ENCODE results near the gene UNCX.
A peak's percentile ranks its signal among the peaks of the same experiment; 100 is the strongest.
"Not testable (repeated sequence)": the region's sequence is repeated elsewhere in the genome, so short reads cannot be mapped to it uniquely, and the experiment has no call there.

The UNCX gene

DNA sequence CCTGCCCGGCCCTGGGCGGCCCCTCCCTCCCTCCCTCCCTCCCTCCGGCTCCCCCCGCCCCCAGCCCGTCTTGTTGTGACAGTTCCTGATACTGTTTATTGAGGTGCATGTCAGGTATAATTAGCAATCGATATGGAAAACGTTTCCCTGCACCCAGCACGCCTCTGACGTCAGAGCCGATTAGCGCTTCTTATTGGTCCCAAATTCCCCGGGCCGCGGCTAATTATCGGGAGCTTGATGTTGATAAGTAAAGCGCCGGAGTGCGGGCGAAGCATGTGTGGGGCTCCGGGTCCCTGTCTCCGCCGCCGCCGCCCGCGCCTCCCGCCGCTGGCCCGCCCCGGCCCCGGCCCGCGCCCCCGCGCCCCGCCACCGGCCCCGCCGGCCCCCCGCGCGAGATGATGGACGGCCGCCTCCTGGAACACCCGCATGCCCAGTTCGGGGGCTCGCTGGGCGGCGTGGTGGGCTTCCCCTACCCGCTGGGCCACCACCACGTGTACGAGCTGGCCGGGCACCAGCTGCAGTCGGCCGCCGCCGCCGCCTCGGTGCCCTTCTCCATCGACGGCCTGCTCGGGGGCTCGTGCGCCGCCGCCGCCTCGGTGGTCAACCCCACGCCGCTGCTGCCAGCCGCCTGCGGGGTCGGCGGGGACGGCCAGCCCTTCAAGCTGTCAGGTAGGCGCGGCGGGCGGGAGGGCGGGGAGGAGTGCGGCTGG lies at the start of gene UNCX:
TSS of gene UNCX (plus strand) at position 250 of the 710 bp plus-strand sequence. CDS start at position 396, 146 bp downstream.
- DNase-seq = no peak

DNA sequence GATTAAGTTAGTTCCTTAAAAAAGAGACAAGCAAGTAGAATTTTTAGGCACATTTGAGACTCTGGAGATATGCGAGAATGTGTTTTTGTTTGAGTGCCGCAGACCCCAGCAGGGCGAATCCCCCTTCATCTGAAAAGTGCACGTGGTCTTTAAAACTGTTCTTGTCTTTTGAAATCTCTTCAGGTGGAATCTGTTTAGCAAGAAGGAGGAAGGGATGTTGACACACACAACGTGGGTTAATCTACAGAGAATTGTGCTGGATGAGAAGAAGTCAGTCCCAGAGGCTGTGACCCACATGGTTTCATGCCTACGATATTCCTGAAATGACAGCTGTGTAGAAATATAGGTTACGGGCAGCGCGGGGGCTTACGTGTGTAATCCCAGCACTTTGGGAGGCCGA lies 45.5 kb upstream of the UNCX start:
- no peak for DNase-seq

GRCh38 chr7:1188720-1189294 lies 43.9 kb upstream of the UNCX start:
- DNase-seq = no peak

DNA sequence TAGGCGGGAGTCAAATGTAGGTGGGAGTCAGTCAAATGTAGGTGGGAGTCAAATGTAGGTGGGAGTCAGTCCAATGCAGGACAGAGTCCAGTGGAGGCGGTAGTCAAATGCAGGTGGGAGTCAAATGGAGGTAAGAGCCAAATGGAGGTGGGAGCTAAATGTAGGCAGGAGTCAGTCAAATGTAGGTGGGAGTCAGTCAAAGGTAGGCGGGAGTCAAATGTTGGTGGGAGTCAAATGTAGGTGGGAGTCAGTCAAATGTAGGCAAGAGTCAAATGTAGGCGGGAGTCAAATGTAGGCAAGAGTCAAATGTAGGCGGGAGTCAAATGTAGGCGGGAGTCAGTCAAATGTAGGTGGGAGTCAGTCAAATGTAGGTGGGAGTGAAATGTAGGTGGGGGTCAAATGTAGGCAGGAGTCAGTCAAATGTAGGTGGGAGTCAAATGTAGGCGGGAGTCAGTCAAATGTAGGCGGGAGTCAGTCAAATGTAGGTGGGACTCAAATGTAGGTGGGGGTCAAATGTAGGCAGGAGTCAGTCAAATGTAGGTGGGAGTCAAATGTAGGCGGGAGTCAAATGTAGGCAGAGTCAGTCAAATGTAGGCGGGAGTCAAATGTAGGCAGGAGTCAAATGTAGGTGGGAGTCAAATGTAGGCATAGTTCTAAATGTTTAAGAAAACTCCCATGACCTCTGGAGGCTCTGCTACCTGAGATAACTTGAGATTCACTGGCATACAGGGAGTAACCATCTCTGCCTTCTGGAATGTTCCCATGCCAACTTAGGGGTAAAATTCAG lies 42.5 kb upstream of the UNCX start:
- no peak for DNase-seq

GRCh38 chr7:1192171-1192676 lies 40.4 kb upstream of the UNCX start:
- peak; percentile 61 for DNase-seq

DNA sequence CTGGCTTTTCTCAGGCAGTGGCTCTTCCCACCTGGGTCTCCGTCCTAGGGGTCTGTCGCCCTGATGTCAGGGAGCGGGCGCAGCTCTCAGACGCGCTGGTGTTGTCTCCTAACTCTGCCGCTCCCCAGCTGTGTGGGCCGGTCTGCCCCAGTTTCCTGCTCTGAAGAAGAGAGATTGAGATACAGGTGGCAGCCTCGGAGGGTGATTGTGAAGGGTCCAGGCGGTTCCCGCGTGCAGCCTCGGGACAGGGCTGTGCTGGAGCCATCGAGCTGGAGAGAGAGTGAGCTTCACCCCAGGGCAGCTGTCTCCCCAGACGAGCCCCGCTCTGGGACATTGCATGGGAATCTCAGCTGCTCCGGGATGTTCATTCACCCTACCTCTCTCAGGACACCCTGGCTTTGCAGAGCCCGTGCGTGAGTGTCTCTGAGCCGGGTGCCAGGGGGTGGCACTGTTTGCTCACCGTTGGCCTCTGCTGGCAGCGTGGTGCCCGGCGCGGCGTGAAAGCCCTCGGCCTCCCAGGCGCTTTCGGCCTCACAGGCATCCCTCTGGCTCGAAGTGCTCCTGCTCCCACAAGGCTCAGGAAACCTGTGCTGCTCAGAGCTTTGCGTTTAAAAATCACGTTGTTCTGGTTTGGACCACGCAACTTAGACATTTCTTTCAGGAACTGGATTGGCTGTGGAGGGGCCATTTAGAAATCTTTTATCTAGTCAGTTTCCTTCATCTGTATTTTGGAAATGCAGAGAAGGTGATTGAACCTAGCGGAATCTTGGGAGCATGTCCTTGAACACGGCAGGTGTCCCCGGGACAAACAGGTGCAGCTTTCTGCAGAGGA lies 38.9 kb upstream of the UNCX start:
- DNase-seq = peak; percentile 15

GRCh38 chr7:1196441-1196840 lies 36.2 kb upstream of the UNCX start:
- DNase-seq = not testable (repeated sequence)

GRCh38 chr7:1196950-1197349 lies 35.7 kb upstream of the UNCX start:
- DNase-seq = no peak

- DNase-seq = peak; percentile 73
These were observed 34.6 kb upstream of the UNCX start for GRCh38 chr7:1197997-1198625.

- peak; percentile 31 for DNase-seq
These were observed 32.6 kb upstream of the UNCX start for GRCh38 chr7:1200045-1200444.

GRCh38 chr7:1201916-1202315 lies 30.8 kb upstream of the UNCX start:
- no peak for DNase-seq

DNA sequence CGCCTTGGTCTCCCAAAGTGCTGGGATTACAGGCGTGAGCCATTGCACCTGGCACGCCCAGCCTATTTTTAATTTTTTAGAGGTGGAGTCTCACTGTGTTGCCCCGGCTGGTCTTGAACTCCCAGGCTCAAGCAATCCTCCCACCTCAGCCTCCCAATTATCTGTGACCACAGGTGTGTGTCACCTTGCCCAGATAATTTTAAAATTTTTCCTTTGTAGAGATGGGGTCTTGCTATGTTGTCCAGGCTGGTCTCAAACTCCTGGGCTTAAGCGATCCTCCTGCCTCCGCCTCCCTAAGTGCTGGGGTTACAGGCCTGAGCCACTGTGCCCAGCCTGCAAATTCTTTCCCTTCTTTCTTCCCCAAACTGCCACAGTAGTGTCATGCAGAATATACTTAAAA lies 29.8 kb upstream of the UNCX start:
- not testable (repeated sequence) for DNase-seq

DNA sequence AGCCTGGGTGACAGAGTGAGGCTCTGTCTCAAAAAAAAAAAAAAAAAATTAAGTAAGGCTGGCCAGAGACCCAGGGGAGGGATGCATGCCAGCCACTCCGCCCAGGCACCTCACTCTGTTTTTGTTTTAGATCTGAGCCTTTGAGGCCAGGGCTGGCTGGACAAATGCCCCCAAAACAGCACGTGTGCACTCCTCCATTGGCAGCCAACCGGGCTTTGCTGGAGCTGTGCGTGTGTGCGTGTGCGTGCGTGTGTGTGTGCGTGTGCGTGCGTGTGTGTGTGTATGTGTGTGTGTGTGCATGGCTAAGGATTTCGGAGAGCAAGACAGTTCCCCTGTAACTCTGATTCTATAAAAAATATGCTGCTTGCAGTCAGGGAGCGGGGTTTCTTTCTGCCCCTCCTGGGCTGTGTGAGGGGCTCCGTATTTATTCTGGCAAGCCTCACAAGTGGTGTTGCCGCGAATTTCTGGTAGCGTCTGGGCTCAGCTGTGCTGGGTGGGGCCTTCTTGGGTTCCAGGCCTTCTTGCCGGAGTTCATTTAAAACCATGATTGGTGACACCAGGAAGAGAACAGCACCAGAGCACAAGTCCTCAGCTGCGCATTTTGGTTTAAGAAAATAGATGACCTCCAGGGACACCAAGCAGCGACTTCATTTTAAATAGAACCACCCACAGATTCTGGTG lies 28.1 kb upstream of the UNCX start:
- no peak for DNase-seq

- DNase-seq = not testable (repeated sequence)
These were observed 26.9 kb upstream of the UNCX start for GRCh38 chr7:1205742-1206141.

GRCh38 chr7:1209097-1209496 lies 23.6 kb upstream of the UNCX start:
- DNase-seq = no peak

DNA sequence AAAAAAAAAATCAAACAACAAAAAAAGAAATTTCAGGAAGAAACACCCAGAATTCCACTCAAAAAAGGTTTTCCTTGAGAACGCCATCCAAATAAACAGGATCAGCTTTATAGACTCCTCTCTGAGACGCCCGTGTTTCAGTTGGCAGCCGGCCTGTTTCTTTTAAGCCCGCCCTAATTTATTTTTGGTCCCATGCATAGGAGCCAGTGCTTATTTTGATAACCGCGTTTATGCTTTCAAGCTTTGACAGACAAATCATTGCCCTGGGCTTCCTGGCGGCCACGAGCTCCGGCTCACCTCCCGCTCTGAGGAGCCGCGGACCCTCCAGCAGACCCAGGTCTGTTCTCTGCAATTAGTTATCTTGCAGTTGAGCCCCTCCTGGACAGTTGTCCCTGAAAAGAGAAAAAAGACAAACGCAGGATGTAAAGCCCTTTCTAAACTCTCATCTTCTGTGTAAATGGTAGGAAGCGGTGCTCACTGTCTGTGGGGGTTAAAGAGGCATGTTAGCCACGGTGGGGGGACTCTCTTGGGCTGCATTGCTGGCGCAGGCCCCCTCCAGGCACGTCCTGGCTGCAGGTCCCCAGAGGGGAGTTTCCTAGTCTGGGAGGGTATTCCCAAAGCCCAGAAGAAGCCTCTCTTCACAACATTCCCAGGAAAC lies 22.2 kb upstream of the UNCX start:
- DNase-seq = peak; percentile 14

DNA sequence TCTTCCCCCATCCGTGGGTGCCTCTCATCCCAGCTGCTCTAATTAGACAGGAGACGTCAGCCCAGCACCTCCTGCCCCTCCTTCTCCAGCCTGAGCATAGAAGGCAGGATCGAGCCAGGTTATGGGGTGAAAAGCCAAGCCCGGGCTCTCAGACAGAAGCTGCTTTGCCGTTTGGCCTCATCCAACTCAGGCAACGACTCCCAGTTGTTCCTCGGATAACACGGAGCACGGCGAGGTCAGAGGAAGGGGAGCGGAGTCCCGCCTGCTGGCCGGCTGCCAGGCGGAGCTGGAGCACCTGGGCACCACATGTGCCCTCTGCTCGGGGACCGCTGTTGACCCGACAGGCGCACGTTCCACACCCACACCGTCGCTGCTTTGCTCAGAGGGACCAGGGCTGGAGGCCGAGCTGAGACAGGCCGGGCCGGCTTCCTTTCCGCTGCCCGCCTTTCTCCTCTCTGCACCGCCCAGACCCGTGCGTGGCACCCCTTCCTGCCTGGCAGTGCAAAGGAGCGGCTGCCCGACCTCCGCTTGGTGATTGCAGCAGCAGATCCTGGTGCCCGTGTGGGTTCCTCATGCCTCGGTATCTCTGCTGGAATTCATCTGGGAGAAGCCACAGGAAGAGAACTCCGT lies 21.6 kb upstream of the UNCX start:
- DNase-seq = no peak

- DNase-seq = no peak
These were observed 21.1 kb upstream of the UNCX start for GRCh38 chr7:1211611-1212010.

- not testable (repeated sequence) for DNase-seq
These were observed 20.6 kb upstream of the UNCX start for GRCh38 chr7:1212025-1212424.

DNA sequence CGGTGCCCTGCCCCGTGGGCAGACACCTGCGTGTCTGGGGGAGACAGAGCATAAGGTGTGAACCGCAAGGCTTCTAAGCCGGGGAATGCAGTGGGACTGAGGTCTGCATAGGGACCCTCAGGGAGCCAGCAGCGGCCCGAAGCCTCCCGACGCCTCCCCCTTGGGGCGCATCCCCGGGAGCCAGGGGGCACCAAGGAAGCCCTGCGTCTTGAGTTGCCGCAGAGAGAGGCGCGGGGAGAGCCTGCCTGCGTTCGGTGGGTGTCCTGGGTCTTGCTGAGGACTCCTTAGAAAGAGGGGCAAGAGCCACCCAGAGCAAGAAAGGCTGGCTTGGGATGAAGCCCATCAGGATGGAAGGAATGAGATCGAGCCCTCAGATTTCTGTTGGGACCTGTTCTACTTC lies 18.2 kb upstream of the UNCX start:
- DNase-seq = no peak
